WTC11 (cell line): Measurements from ENCODE around the gene PIGU. TPM values are rescaled to one million over a fixed set of nuclear protein-coding genes. Genes with fewer than 3 reads are reported as not detected.

Experiments
- ATAC-seq: fragments of 200-7000 bp; cut with Tn5 transposase; 2 replicates; pipeline ENCODE4 v1.10.0; 2021; ENCODE audit warnings: mild to moderate bottlenecking, moderate library complexity
- CTCF ChIA-PET: fragments of 300-600 bp; sonication (Branson Sonifier 250); formaldehyde crosslinking; loops from one replicate; lab custom pipeline; 2021; ENCODE audit warnings: antibody characterized with exemption; lab: Charles Lee
- POLR2A ChIA-PET: fragments of 350-600 bp; sonication (Branson Sonifier 250); formaldehyde crosslinking; loops from one replicate; lab custom pipeline; 2021; ENCODE audit warnings: antibody characterized with exemption; lab: Charles Lee
- DNase-seq: peaks from one replicate; pipeline ENCODE4 v3.0.0; 2021; ENCODE audit warnings: low spot score
- H3K27ac Mint-ChIP-seq: 2 replicates; pipeline ENCODE4 v1.8.0; 2021; ENCODE audit warnings: mixed read lengths
- H3K27me3 Mint-ChIP-seq: 2 replicates; pipeline ENCODE4 v1.8.0; 2021; ENCODE audit warnings: low read depth, mild to moderate bottlenecking, moderate library complexity, mixed read lengths
- H3K36me3 Mint-ChIP-seq: 2 replicates; pipeline ENCODE4 v1.8.0; 2021; ENCODE audit warnings: mixed read lengths
- H3K4me1 Mint-ChIP-seq: 2 replicates; pipeline ENCODE4 v1.8.0; 2022; ENCODE audit warnings: mixed read lengths
- H3K4me3 Mint-ChIP-seq: 2 replicates; pipeline ENCODE4 v1.8.0; 2021; ENCODE audit warnings: mild to moderate bottlenecking, moderate library complexity, mixed read lengths
- H3K9me3 Mint-ChIP-seq: 2 replicates; pipeline ENCODE4 v1.8.0; 2021; ENCODE audit warnings: mixed read lengths
- ARID4B ChIP-seq: sonication (generic); formaldehyde crosslinking; IDR thresholded peaks from 2 replicates; pipeline ENCODE4 v1.8.0; 2023; ENCODE audit warnings: missing genetic modification reagents, mild to moderate bottlenecking, borderline replicate concordance
- ATF1 ChIP-seq: sonication (generic); formaldehyde crosslinking; IDR thresholded peaks from 2 replicates; pipeline ENCODE4 v1.8.1; 2023; ENCODE audit warnings: mild to moderate bottlenecking, moderate library complexity, missing genetic modification reagents
- ATF2 ChIP-seq: sonication (generic); formaldehyde crosslinking; IDR thresholded peaks from 2 replicates; pipeline ENCODE4 v1.8.1; 2022; ENCODE audit warnings: low read depth, missing genetic modification reagents, borderline replicate concordance
- ATF6 ChIP-seq: sonication (generic); formaldehyde crosslinking; IDR thresholded peaks from 2 replicates; pipeline ENCODE4 v1.8.1; 2023; ENCODE audit warnings: mild to moderate bottlenecking, missing genetic modification reagents
- FOXP1 ChIP-seq: sonication (generic); formaldehyde crosslinking; IDR thresholded peaks from 2 replicates; pipeline ENCODE4 v1.8.0; 2022; ENCODE audit warnings: missing genetic modification reagents, mild to moderate bottlenecking, moderate library complexity, borderline replicate concordance
- FOXP4 ChIP-seq: sonication (generic); formaldehyde crosslinking; IDR thresholded peaks from 2 replicates; pipeline ENCODE4 v1.8.0; 2022; ENCODE audit warnings: mild to moderate bottlenecking, missing genetic modification reagents
- GABPB1 ChIP-seq: sonication (generic); formaldehyde crosslinking; IDR thresholded peaks from 2 replicates; pipeline ENCODE4 v1.8.1; 2023; ENCODE audit warnings: mild to moderate bottlenecking, missing genetic modification reagents
- MYBL2 ChIP-seq: sonication (generic); formaldehyde crosslinking; IDR thresholded peaks from 2 replicates; pipeline ENCODE4 v1.8.1; 2023; ENCODE audit warnings: mild to moderate bottlenecking, moderate library complexity, missing genetic modification reagents
- PREB ChIP-seq: sonication (generic); formaldehyde crosslinking; IDR thresholded peaks from 2 replicates; pipeline ENCODE4 v1.8.1; 2022; ENCODE audit warnings: mild to moderate bottlenecking, missing genetic modification reagents, moderate library complexity, borderline replicate concordance
- SMAD4 ChIP-seq: sonication (generic); formaldehyde crosslinking; IDR thresholded peaks from 2 replicates; pipeline ENCODE4 v1.8.0; 2022; ENCODE audit warnings: mild to moderate bottlenecking, missing genetic modification reagents
- STAT6 ChIP-seq: sonication (generic); formaldehyde crosslinking; conservative IDR thresholded peaks from 2 replicates; pipeline ENCODE4 v1.8.1; 2023; ENCODE audit warnings: mild to moderate bottlenecking, low read depth, missing genetic modification reagents, moderate library complexity
- TEAD4 ChIP-seq: sonication (generic); formaldehyde crosslinking; IDR thresholded peaks from 2 replicates; pipeline ENCODE4 v1.8.0; 2022; ENCODE audit warnings: mild to moderate bottlenecking, missing genetic modification reagents
- TP53 ChIP-seq: sonication (generic); formaldehyde crosslinking; IDR thresholded peaks from 2 replicates; pipeline ENCODE4 v1.8.1; 2023; ENCODE audit warnings: mild to moderate bottlenecking, missing genetic modification reagents
- ZNF219 ChIP-seq: sonication (generic); formaldehyde crosslinking; IDR thresholded peaks from 2 replicates; pipeline ENCODE4 v1.8.0; 2023; ENCODE audit warnings: missing genetic modification reagents, mild to moderate bottlenecking, borderline replicate concordance
- ZNF512 ChIP-seq: sonication (generic); formaldehyde crosslinking; IDR thresholded peaks from 2 replicates; pipeline ENCODE4 v1.8.1; 2022; ENCODE audit warnings: missing genetic modification reagents, borderline replicate concordance
- ZNF671 ChIP-seq: fragments of 250-450 bp; sonication (Bioruptor Pico); IDR thresholded peaks from 2 replicates; pipeline ENCODE4 v1.8.0; 2021; ENCODE audit warnings: mild to moderate bottlenecking
- total RNA-seq: library from RNA; stranded (reverse); gene quantifications from 3 replicates; pipeline ENCODE4 v1.2.3, GENCODE V29; 2021

Gene PIGU
- total RNA-seq, 1 experiment from 2014 or later, result 24.8 TPM

- TF ChIP-seq PREB (CRISPR knock-in tag) (no peak), FOXP4 (no peak), ZNF512 (CRISPR knock-in tag) (no peak), ZNF671 (CRISPR knock-in tag) (no peak), MYBL2 (CRISPR knock-in tag) (no peak)
Observed at GRCh38 chr20:34546751-34547181, 130.1 kb downstream of the PIGU start (continued).

- POLR2A ChIA-PET, result interaction anchor here (0.5 to 1.5 kb wide), 4 partner anchors 14 to 181 kb away, joined by 3 to 6 read pairs (median 4); partner anchors contain the start of genes ITCH and MAP1LC3A
- peaks cover 13% of the 10 kb centered on the region for H3K4me1 Mint-ChIP-seq
- DNase-seq (peak; percentile 48), ATAC-seq (peak; percentile 89)
- H3K36me3 Mint-ChIP-seq, result peaks cover 13% of the 10 kb centered on the region
- 0 out of 2 replicates have a peak, but pooled peaks cover 3% of the 10 kb centered on the region for H3K27me3 Mint-ChIP-seq
- no peaks in the 10 kb centered on the region for H3K9me3 Mint-ChIP-seq
- CTCF ChIA-PET, result interaction anchor here (1.0 to 2.6 kb wide), 17 partner anchors 9 to 353 kb away, joined by 3 to 17 read pairs (median 6); partner anchors contain the start of genes AHCY, DYNLRB1, MAP1LC3A and PIGU
- no peak overlapping the region; the same call in 1 of the 2 replicates for H3K27ac Mint-ChIP-seq
- H3K4me3 Mint-ChIP-seq, result peak overlapping the region; percentile 56
- TF ChIP-seq ZNF219 (CRISPR knock-in tag) (no peak), TP53 (CRISPR knock-in tag) (no peak), SMAD4 (CRISPR knock-in tag) (no peak), ARID4B (CRISPR knock-in tag) (no peak), GABPB1 (CRISPR knock-in tag) (no peak), FOXP4 (no peak), ATF1 (CRISPR knock-in tag) (no peak), STAT6 (CRISPR knock-in tag) (no peak), ATF2 (CRISPR knock-in tag) (no peak), TEAD4 (CRISPR knock-in tag) (no peak), ATF6 (CRISPR knock-in tag) (no peak), FOXP1 (no peak)
Observed at GRCh38 chr20:34544109-34544796, 132.6 kb downstream of the PIGU start.
